Stimulated activated CD4-positive, alpha-beta T cell treated with anti-CD3 and anti-CD28 coated beads, Interleukin-1b, Interleukin-23, amount 100 ng/mL, for 4 hours (primary cell): Measurements from ENCODE around the gene MBD4.
"Not testable (repeated sequence)": the region's sequence is repeated elsewhere in the genome, so short reads cannot be mapped to it uniquely, and the experiment has no call there.

Source experiments
- DNase-seq, 2 donors: peaks; one replicate each; pipeline ENCODE4 v3.0.0-alpha.2; 2020; ENCODE audit warnings: low read depth in 2 of 2

MBD4 gene

GRCh38 chr3:129429602-129430001, 10.1 kb downstream of the MBD4 start:
- DNase-seq = no peak

GRCh38 chr3:129429080-129429451, 10.7 kb downstream of the MBD4 start:
- DNase-seq = no peak

- DNase-seq = peak; percentile 82 to 84
Observed at GRCh38 chr3:129428376-129429079, 11.2 kb downstream of the MBD4 start, which contains the start of gene EFCAB12. EFCAB12 (minus strand) TSS chr3:129428636; CDS start chr3:129428488, 148 bp downstream.

- DNase-seq = no peak
Observed at GRCh38 chr3:129428007-129428375, 11.8 kb downstream of the MBD4 start.

DNA sequence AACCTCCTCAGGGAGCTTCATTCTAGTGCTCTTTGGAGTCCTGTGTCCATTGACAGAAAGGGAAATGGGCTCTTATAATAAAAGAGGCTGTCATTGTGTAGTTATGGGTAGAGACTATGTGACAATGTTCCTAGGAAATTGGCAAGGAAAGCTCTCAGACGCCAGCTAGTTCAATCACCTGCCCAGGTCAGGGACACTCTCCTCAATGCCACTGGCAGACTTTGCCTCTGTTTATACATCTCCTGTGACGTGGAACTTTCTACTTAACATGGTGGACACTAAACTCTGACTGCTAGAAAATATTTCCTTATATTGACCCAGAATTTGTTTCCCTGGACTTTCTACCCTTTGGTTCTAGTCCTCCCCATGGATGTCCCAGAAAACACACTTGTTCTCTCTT, 14.1 kb downstream of the MBD4 start:
- DNase-seq = no peak

- DNase-seq = no peak
Observed at GRCh38 chr3:129425213-129425612, 14.5 kb downstream of the MBD4 start.

DNA sequence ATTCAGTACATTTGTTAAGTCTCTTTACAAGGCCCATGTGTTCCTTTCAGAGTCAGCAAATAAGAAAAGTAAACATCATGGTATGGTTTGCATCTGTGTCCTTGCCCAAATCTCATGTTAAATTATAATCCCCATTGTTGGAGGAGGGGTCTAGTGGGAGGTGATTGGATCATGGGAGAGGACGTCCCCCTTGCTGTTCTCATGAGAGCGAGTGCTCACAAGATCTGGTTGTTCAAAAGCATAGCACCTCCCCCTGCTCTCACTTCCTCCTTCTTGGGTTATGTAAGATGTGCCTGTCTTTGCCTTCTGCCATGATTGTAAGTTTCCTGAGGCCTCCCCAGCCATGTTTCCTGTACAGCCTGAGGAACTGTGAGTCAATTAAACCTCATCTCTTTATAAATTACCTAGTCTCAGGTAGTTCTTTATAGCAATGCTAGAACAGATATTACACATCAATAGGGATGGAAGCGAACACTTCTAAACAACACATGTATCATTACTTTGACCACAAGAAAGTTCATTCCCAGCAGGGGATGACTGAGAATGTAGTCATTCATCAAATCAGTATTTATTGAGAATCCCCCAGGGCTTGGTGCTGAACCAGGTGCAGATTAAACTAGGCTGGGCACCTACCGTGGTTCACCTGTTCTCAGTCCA, 15.4 kb downstream of the MBD4 start:
- DNase-seq = no peak

- no peak for DNase-seq
Observed at GRCh38 chr3:129422897-129423296, 16.9 kb downstream of the MBD4 start.

GRCh38 chr3:129421988-129422745, 17.6 kb downstream of the MBD4 start:
- DNase-seq = no peak

GRCh38 chr3:129421236-129421883, 18.4 kb downstream of the MBD4 start:
- DNase-seq = no peak

DNA sequence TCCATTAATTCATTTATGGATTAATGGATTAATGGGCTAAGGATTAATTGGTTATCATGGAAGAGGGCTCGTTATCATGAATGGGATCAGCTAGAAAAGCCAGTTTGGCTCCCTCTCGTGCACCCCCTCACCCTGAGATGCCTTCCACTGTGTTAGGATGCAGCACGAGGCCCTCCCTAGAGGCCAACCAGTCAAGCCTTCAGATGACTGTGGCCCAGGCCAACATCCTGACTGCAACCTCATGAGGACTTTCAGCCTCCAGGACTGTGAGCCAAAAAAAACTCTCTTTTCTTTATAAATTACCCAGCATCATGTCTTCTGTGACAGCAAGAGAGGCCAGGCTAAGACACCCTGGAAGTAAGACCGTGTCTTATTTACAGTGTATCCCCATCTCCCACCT, 20.3 kb downstream of the MBD4 start:
- no peak for DNase-seq

GRCh38 chr3:129418041-129418973, 21.4 kb downstream of the MBD4 start:
- DNase-seq = no peak

- no peak for DNase-seq
Observed at GRCh38 chr3:129417326-129417725, 22.4 kb downstream of the MBD4 start.

GRCh38 chr3:129416415-129416814, 23.3 kb downstream of the MBD4 start:
- DNase-seq = no peak

- no peak for DNase-seq
Observed at GRCh38 chr3:129415830-129416229, 23.9 kb downstream of the MBD4 start.

DNA sequence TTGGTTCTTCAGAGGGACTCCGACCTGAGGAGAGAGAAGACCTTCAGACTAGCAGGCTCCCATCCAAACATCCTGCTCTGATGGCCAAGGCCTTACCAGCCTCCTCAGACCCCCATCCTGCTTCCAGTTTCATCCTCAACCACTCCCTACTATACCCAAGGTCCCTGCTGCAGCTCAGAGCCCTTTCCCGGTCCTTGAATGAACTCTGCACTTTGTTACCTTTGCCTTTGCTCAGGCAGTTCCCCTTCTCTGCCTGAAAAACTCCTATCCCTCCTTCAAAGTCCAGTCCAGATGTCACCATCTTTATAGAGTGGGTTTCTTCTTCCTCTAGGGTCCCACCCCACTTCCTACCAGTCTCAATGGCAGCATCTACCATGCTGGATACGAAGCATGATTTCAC, 24.4 kb downstream of the MBD4 start:
- DNase-seq = no peak

- no peak for DNase-seq
Observed at GRCh38 chr3:129413687-129414506, 25.9 kb downstream of the MBD4 start.

DNA sequence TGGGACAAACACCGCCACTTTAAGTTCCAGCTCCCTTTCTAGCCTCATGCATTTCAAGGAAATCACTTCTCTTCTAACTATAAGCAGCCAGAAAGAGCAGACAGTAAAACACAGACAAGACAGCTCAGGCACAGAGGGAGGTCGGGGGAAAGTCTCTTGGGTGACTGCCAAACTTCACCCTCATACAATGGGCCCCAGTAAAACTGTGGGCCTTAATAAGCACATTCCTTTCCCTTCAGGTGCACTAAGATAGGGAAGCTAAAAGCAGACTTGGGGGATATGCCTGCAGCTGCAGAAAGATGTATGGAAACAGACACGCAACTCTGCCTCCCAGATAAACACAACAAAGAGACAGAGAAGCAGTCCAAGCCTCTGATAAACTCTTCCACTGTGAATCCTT, 26.5 kb downstream of the MBD4 start:
- DNase-seq = not testable (repeated sequence)

DNA sequence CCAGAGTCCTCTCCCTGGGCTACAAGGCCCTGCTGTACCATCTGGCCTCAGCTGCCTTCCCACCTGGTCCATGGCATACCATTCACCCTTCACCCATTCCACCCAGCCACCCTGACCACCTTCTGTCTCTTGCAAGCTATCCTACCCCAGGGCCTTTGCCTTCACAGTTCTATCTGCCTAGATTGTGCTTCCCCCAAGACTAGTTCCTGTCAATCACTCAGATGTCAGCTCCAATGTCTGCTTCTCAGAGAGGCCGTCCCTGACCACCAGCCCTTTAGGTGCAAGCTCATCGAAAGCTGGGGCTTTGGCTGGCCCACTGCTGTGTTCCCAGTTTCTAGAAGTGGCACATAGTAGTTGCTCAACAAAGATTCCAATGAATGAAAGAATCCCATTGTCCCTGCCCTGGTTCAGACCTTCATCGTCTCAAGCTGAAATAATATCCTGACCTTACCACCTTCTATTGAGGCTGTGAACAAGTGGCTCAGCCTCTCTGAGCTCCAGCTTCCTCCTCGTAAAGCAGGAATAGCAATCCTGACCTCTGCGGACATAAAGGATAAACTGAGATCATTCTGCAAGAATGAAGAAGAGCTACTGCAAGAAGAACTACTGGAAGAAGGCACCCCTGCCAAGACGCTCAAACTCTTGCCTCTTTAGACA, 27.1 kb downstream of the MBD4 start:
- no peak for DNase-seq

GRCh38 chr3:129410971-129411370, 28.8 kb downstream of the MBD4 start:
- no peak for DNase-seq
